Nephron progenitor cell (in vitro differentiated cells): ENCODE measurements around the gene BUD31.
"Not testable (repeated sequence)": the region's sequence is repeated elsewhere in the genome, so short reads cannot be mapped to it uniquely, and the experiment has no call there.

ENCODE experiments used
- DNase-seq: peaks from one replicate; pipeline ENCODE4 v3.0.0; 2021
- H3K27ac Mint-ChIP-seq: 2 replicates; pipeline ENCODE4 v1.8.0; 2021; ENCODE audit warnings: mild to moderate bottlenecking, moderate library complexity, mixed read lengths
- H3K27me3 Mint-ChIP-seq: 2 replicates; pipeline ENCODE4 v1.8.0; 2021; ENCODE audit warnings: mild to moderate bottlenecking, low read depth, mixed read lengths; ENCODE audit not compliant: poor library complexity
- H3K36me3 Mint-ChIP-seq: 2 replicates; pipeline ENCODE4 v1.8.0; 2021; ENCODE audit warnings: low read depth, mixed read lengths
- H3K4me1 Mint-ChIP-seq: 2 replicates; pipeline ENCODE4 v1.8.0; 2021; ENCODE audit warnings: mixed read lengths
- H3K4me3 Mint-ChIP-seq: 2 replicates; pipeline ENCODE4 v1.8.0; 2021; ENCODE audit warnings: mild to moderate bottlenecking, moderate library complexity, mixed read lengths
- H3K9me3 Mint-ChIP-seq: 2 replicates; pipeline ENCODE4 v1.8.0; 2021; ENCODE audit warnings: mild to moderate bottlenecking, moderate library complexity, mixed read lengths
- TF ChIP-seq, protein P1 (sequence below): fragments of 200-600 bp; sonication (generic); IDR thresholded peaks from 2 replicates; pipeline ENCODE4 v1.5.0; 2021; ENCODE audit warnings: antibody characterized with exemption

BUD31 gene

DNA sequence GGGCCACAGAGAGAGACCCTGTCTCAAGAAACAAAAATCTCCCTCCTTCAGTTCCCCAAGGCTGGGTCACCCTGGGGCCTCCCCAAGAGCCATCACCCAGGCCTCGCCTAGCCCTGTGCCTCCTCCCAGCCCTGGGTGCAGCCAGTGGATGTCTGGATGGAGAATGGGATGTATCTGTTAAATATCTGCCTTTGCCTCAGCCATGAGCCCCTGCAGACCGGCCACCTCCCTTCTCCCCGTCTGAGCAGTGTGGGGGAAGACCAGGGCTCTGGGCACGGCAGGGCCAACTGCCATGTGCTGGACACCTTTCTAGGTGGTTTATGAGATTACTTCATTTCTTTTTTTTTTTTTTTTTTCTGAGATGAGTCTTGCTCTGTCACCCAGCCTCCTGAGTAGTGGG lies 24.2 kb upstream of the BUD31 start:
- Mint-ChIP-seq H3K9me3 (no peaks in the 10 kb centered on the region), H3K27me3 (peaks cover 9% of the 10 kb centered on the region), H3K4me1 (peaks cover 20% of the 10 kb centered on the region), H3K36me3 (peaks cover 18% of the 10 kb centered on the region), H3K27ac (no peak overlapping the region), H3K4me3 (no peak overlapping the region)
- TF ChIP-seq, protein P1, sequence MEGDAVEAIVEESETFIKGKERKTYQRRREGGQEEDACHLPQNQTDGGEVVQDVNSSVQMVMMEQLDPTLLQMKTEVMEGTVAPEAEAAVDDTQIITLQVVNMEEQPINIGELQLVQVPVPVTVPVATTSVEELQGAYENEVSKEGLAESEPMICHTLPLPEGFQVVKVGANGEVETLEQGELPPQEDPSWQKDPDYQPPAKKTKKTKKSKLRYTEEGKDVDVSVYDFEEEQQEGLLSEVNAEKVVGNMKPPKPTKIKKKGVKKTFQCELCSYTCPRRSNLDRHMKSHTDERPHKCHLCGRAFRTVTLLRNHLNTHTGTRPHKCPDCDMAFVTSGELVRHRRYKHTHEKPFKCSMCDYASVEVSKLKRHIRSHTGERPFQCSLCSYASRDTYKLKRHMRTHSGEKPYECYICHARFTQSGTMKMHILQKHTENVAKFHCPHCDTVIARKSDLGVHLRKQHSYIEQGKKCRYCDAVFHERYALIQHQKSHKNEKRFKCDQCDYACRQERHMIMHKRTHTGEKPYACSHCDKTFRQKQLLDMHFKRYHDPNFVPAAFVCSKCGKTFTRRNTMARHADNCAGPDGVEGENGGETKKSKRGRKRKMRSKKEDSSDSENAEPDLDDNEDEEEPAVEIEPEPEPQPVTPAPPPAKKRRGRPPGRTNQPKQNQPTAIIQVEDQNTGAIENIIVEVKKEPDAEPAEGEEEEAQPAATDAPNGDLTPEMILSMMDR = no peak
- no peak for DNase-seq

DNA sequence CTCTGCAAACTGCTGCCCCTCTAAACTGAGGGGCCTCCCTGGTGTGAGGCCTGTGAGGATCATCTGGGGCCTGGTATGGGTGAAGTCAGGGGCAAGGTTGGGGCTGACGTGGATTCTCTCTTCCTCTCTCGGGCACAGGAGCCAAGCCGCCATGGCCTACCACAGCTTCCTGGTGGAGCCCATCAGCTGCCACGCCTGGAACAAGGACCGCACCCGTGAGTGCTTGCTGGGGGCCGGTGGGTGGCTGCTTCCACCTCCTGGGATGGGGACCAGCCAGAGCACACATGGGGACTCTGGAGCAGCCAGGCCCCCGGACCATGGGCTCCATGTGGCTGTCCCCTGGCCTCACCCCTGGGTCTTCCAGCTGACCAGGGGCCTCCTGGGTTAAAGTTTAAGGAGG lies 23.2 kb upstream of the BUD31 start:
- no peak overlapping the region for H3K4me3 Mint-ChIP-seq
- DNase-seq = no peak
- TF ChIP-seq, protein P1 = no peak
- no peak overlapping the region for H3K27ac Mint-ChIP-seq
- peaks cover 9% of the 10 kb centered on the region for H3K27me3 Mint-ChIP-seq
- peaks cover 18% of the 10 kb centered on the region for H3K36me3 Mint-ChIP-seq
- peaks cover 9% of the 10 kb centered on the region for H3K4me1 Mint-ChIP-seq
- no peaks in the 10 kb centered on the region for H3K9me3 Mint-ChIP-seq

DNA sequence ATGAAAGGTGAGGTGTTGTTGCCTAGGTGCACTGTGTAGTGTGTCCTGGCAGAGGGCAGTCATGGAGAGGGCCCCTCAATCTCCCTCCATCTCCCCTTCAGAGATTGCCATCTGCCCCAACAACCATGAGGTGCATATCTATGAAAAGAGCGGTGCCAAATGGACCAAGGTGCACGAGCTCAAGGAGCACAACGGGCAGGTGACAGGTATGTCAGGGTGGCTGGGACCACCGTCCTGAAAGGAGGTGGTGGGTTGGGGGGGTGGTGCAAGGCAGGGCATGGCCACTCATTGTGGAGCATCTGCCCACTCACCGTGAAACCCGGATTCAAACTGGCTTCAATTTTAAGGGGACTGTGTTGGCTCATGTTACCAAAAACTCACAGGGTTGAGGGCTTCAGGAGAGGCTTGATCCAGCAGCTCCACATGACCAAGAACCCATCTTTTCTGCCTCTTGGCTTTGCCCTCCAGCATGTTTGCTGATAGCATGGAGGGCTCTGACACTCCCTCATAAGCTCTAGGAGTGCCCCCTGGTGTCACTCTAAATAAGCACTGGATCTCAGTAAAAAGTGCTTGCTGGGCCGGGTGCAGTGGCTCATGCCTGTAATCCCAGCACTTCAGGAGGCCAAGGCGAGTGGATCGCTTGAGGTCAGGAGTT lies 22.1 kb upstream of the BUD31 start:
- no peak overlapping the region for H3K4me3 Mint-ChIP-seq
- H3K9me3 Mint-ChIP-seq = no peaks in the 10 kb centered on the region
- no peaks in the 10 kb centered on the region for H3K4me1 Mint-ChIP-seq
- peaks cover 5% of the 10 kb centered on the region for H3K27me3 Mint-ChIP-seq
- H3K36me3 Mint-ChIP-seq = peaks cover 26% of the 10 kb centered on the region
- no peak overlapping the region for H3K27ac Mint-ChIP-seq
- no peak for DNase-seq
- TF ChIP-seq, protein P1 = no peak

DNA sequence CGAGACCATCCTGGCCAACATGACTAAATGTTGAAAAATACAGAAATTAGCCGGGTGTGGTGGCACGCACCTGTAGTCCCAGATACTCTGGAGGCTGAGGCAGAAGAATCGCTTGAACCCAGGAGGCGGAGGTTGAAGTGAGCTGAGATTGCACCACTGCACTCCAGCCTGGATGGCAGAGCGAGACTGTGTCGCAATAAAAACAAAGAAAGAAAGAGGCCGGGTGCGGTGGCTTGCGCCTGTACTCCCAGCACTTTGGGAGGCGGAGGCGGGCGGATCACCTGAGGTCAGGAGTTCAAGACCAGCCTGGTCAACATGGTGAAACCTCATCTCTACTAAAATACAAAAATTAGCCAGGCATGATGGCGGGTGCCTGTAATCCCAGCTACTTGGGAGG lies 21.5 kb upstream of the BUD31 start:
- H3K4me1 Mint-ChIP-seq, H3K27ac Mint-ChIP-seq, H3K9me3 Mint-ChIP-seq, H3K4me3 Mint-ChIP-seq, H3K27me3 Mint-ChIP-seq, DNase-seq: not testable (repeated sequence)
- H3K36me3 Mint-ChIP-seq = peaks cover 26% of the 10 kb centered on the region

DNA sequence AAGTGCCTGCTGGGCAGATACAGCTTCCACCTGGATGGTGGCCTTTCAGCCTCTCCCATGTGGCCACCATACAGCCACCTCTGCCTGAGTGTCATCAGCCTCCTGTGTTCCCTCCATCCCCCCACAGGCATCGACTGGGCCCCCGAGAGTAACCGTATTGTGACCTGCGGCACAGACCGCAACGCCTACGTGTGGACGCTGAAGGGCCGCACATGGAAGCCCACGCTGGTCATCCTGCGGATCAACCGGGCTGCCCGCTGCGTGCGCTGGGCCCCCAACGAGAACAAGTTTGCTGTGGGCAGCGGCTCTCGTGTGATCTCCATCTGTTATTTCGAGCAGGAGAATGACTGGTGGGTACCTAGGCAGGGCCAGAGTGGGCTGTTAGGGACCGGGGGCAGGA lies 20.9 kb upstream of the BUD31 start:
- peaks cover 26% of the 10 kb centered on the region for H3K36me3 Mint-ChIP-seq
- H3K9me3 Mint-ChIP-seq = no peaks in the 10 kb centered on the region
- no peaks in the 10 kb centered on the region for H3K4me1 Mint-ChIP-seq
- H3K4me3 Mint-ChIP-seq = no peak overlapping the region
- peaks cover 5% of the 10 kb centered on the region for H3K27me3 Mint-ChIP-seq
- H3K27ac Mint-ChIP-seq = no peak overlapping the region
- TF ChIP-seq, protein P1 = no peak
- DNase-seq = no peak

DNA sequence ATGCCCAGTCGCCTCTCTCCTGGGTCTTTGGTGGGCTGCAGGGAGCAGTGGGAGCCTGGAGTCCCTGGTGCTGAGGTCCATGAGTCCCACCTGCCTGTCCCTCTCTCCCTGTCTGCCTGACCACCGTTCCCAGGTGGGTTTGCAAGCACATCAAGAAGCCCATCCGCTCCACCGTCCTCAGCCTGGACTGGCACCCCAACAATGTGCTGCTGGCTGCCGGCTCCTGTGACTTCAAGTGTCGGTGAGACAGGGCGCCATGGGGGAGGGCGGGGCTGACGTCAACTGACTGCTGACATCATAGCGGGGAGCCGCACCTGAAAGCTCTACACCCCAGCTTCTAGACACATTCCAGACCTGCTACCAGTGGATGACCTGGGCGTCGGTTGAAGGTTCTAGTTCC lies 19.0 kb upstream of the BUD31 start:
- H3K27ac Mint-ChIP-seq = no peak overlapping the region
- no peaks in the 10 kb centered on the region for H3K9me3 Mint-ChIP-seq
- TF ChIP-seq, protein P1 = no peak
- no peaks in the 10 kb centered on the region for H3K27me3 Mint-ChIP-seq
- H3K36me3 Mint-ChIP-seq = peaks cover 26% of the 10 kb centered on the region
- H3K4me1 Mint-ChIP-seq = peaks cover 17% of the 10 kb centered on the region
- DNase-seq = no peak
- H3K4me3 Mint-ChIP-seq = no peak overlapping the region
